GM23338 (cell line): ENCODE measurements around the gene FAM174C. TPM values are rescaled to one million over a fixed set of nuclear protein-coding genes. Genes with fewer than 3 reads are reported as not detected.

Experiments used
- ATAC-seq: fragments of 200-7000 bp; cut with Tn5 transposase; 3 replicates; pipeline ENCODE4 v1.9.1; 2020
- DNase-seq: peaks from one replicate; pipeline ENCODE4 v3.0.0-alpha.2; 2015; ENCODE audit warnings: low spot score
- H2AFZ ChIP-seq: fragments of 200-600 bp; sonication (generic); 2 replicates; pipeline ENCODE4 v1.8.0; 2016; ENCODE audit warnings: antibody characterized with exemption, mild to moderate bottlenecking, moderate library complexity
- H3F3A ChIP-seq: fragments of 200-600 bp; sonication (generic); replicated peaks from 2 replicates; pipeline ENCODE4 v1.8.0; 2017; ENCODE audit warnings: antibody characterized with exemption, mixed run types, low read depth
- H3K27ac ChIP-seq: fragments of 200-600 bp; sonication (generic); 2 replicates; pipeline ENCODE4 v1.6.1; 2016; ENCODE audit warnings: low read depth
- H3K27me3 ChIP-seq: fragments of 200-600 bp; sonication (generic); 2 replicates; pipeline ENCODE4 v1.8.0; 2016; ENCODE audit warnings: mild to moderate bottlenecking, mixed run types, moderate library complexity; ENCODE audit not compliant: insufficient read depth
- H3K36me3 ChIP-seq: fragments of 200-600 bp; sonication (generic); 2 replicates; pipeline ENCODE4 v1.8.0; 2016; ENCODE audit warnings: mild to moderate bottlenecking; ENCODE audit not compliant: insufficient read depth
- H3K4me1 ChIP-seq: fragments of 200-600 bp; sonication (generic); 2 replicates; pipeline ENCODE4 v1.8.0; 2016; ENCODE audit warnings: mild to moderate bottlenecking, moderate library complexity; ENCODE audit not compliant: insufficient read depth
- H3K4me2 ChIP-seq: fragments of 200-600 bp; sonication (generic); 2 replicates; pipeline ENCODE4 v1.7.1; 2017; ENCODE audit warnings: mixed run types
- H3K4me3 ChIP-seq: fragments of 200-600 bp; sonication (generic); 2 replicates; pipeline ENCODE4 v1.6.1; 2016; ENCODE audit warnings: mixed run types
- H3K79me2 ChIP-seq: fragments of 200-600 bp; sonication (generic); replicated peaks from 2 replicates; pipeline ENCODE4 v1.8.0; 2017; ENCODE audit warnings: mild to moderate bottlenecking; ENCODE audit not compliant: insufficient read depth
- H3K9me2 ChIP-seq: fragments of 200-600 bp; sonication (generic); 2 replicates; pipeline ENCODE4 v1.8.0; 2017; ENCODE audit not compliant: insufficient read depth
- H4K20me1 ChIP-seq: fragments of 200-600 bp; sonication (generic); replicated peaks from 2 replicates; pipeline ENCODE4 v1.8.0; 2017; ENCODE audit warnings: mild to moderate bottlenecking; ENCODE audit not compliant: insufficient read depth
- H3K27ac Mint-ChIP-seq: 2 replicates; pipeline ENCODE4 v1.8.0; 2020; ENCODE audit warnings: inconsistent platforms, mild to moderate bottlenecking, moderate library complexity, mixed read lengths
- H3K27me3 Mint-ChIP-seq: 3 replicates; pipeline ENCODE4 v1.8.0; 2022; ENCODE audit warnings: low read depth, mild to moderate bottlenecking, moderate library complexity, mixed read lengths, inconsistent platforms; ENCODE audit not compliant: insufficient read depth, poor library complexity
- H3K36me3 Mint-ChIP-seq: 3 replicates; pipeline ENCODE4 v1.8.0; 2021; ENCODE audit warnings: low read depth, mild to moderate bottlenecking, inconsistent platforms, moderate library complexity, mixed read lengths
- H3K4me1 Mint-ChIP-seq: 3 replicates; pipeline ENCODE4 v1.8.0; 2020; ENCODE audit warnings: mild to moderate bottlenecking, inconsistent platforms, mixed read lengths
- H3K4me3 Mint-ChIP-seq: 3 replicates; pipeline ENCODE4 v1.8.0; 2021; ENCODE audit warnings: moderate library complexity, mild to moderate bottlenecking, inconsistent platforms, mixed read lengths
- H3K9me3 Mint-ChIP-seq: 3 replicates; pipeline ENCODE4 v1.8.0; 2020; ENCODE audit warnings: moderate library complexity, mild to moderate bottlenecking, inconsistent platforms, mixed read lengths
- CREB1 ChIP-seq: fragments of 250-450 bp; sonication (Bioruptor Pico); IDR thresholded peaks from 2 replicates; pipeline ENCODE4 v1.5.0; 2020; ENCODE audit warnings: low read depth, mild to moderate bottlenecking, moderate library complexity
- EZH2 ChIP-seq: fragments of 200-600 bp; sonication (generic); IDR thresholded peaks from one replicate; pipeline ENCODE4 v1.8.0; 2017; ENCODE audit warnings: antibody characterized with exemption, mild to moderate bottlenecking, low read depth; ENCODE audit not compliant: unreplicated experiment
- EZH2phosphoT487 ChIP-seq: fragments of 200-600 bp; sonication (generic); IDR thresholded peaks from one replicate; pipeline ENCODE4 v1.8.1; 2018; ENCODE audit warnings: antibody characterized with exemption; ENCODE audit not compliant: unreplicated experiment
- JUNB ChIP-seq: IDR thresholded peaks from one replicate; pipeline ENCODE4 v1.6.1; 2016; ENCODE audit warnings: antibody characterized with exemption; ENCODE audit not compliant: unreplicated experiment
- NANOG ChIP-seq: IDR thresholded peaks from 2 replicates; pipeline ENCODE4 v1.6.1; 2016; ENCODE audit warnings: antibody characterized with exemption, borderline replicate concordance
- POLR2AphosphoS5 ChIP-seq: IDR thresholded peaks from 2 replicates; pipeline ENCODE4 v1.6.1; 2016; ENCODE audit warnings: antibody characterized with exemption, low read depth
- STAT1 ChIP-seq: IDR thresholded peaks from one replicate; pipeline ENCODE4 v1.6.1; 2016; ENCODE audit warnings: antibody characterized with exemption; ENCODE audit not compliant: unreplicated experiment
- ZNF114 ChIP-seq: fragments of 250-450 bp; sonication (Bioruptor Pico); IDR thresholded peaks from 2 replicates; pipeline ENCODE4 v1.5.0; 2020; ENCODE audit warnings: mild to moderate bottlenecking, moderate library complexity
- ZNF331 ChIP-seq: fragments of 250-450 bp; sonication (Bioruptor Pico); IDR thresholded peaks from 2 replicates; pipeline ENCODE4 v1.5.0; 2020; ENCODE audit warnings: low read depth, mild to moderate bottlenecking, moderate library complexity
- polyA plus RNA-seq: library from polyadenylated mRNA; unstranded; fragments of >200 nt; fragmentation: Nextera tagmentation; extraction: Ambion mirVana; gene quantifications from 2 replicates; pipeline ENCODE4 v1.2.1, GENCODE V29; 2016
- total RNA-seq: library from RNA; depleted of rRNA; stranded (reverse); fragments of >200 nt; shearing (Covaris generic); gene quantifications from 2 replicates; pipeline ENCODE4 v1.2.3, GENCODE V29; 2014
- TF ChIP-seq, protein P1 (sequence below), 2 experiments: fragments of 200-600 bp in 1 of 2; sonication (generic) in 1 of 2; conservative IDR thresholded peaks; 2 replicates each; pipeline versions ENCODE4 v1.5.1 to v1.6.1; 2016 to 2017; ENCODE audit warnings: antibody characterized with exemption in 2 of 2, low read depth in 2 of 2, mild to moderate bottlenecking in 2 of 2, moderate library complexity in 1 of 2
- TF ChIP-seq, protein P2 (sequence below): IDR thresholded peaks from 2 replicates; pipeline ENCODE4 v1.6.1; 2016; ENCODE audit warnings: antibody characterized with exemption
- TF ChIP-seq, protein P3 (sequence below): IDR thresholded peaks from one replicate; pipeline ENCODE4 v1.6.1; 2018; ENCODE audit warnings: antibody characterized with exemption; ENCODE audit not compliant: unreplicated experiment

Gene FAM174C
- total and polyA plus RNA-seq, 2 experiments from 2014 or later = 60.4 to 68.0 TPM

DNA sequence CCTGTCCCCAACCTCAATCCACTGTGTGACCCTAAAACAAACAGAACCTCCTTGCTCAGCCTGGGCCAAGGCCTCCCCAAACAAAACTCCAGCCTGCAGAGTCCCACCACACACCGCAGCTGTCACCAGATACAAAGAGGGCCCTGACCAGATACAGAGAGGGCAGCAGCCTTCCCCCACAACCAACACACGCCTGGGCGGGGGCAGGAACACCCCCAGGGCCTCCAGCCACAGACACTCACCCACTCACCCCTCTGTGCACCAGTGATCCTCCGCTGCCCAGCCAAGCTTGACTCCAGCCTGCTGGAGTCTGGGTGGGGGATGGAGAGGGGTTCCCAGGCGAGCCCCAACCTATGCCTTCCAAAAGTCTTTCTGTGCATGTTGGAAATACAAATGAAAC, 12.1 kb upstream of the FAM174C start (continued):
- TF ChIP-seq ZNF114 (CRISPR knock-in tag) = no peak
- TF ChIP-seq, protein P1, sequence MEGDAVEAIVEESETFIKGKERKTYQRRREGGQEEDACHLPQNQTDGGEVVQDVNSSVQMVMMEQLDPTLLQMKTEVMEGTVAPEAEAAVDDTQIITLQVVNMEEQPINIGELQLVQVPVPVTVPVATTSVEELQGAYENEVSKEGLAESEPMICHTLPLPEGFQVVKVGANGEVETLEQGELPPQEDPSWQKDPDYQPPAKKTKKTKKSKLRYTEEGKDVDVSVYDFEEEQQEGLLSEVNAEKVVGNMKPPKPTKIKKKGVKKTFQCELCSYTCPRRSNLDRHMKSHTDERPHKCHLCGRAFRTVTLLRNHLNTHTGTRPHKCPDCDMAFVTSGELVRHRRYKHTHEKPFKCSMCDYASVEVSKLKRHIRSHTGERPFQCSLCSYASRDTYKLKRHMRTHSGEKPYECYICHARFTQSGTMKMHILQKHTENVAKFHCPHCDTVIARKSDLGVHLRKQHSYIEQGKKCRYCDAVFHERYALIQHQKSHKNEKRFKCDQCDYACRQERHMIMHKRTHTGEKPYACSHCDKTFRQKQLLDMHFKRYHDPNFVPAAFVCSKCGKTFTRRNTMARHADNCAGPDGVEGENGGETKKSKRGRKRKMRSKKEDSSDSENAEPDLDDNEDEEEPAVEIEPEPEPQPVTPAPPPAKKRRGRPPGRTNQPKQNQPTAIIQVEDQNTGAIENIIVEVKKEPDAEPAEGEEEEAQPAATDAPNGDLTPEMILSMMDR (conservative IDR thresholded peaks at IDR 0.05; ENCODE audit: low read depth in 2 of 2) = no peak
- TF ChIP-seq NANOG = no peak
- TF ChIP-seq, protein P2, sequence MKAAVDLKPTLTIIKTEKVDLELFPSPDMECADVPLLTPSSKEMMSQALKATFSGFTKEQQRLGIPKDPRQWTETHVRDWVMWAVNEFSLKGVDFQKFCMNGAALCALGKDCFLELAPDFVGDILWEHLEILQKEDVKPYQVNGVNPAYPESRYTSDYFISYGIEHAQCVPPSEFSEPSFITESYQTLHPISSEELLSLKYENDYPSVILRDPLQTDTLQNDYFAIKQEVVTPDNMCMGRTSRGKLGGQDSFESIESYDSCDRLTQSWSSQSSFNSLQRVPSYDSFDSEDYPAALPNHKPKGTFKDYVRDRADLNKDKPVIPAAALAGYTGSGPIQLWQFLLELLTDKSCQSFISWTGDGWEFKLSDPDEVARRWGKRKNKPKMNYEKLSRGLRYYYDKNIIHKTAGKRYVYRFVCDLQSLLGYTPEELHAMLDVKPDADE = no peak
- no peak for TF ChIP-seq ZNF331 (CRISPR knock-in tag)
- no peak for TF ChIP-seq JUNB
- TF ChIP-seq CREB1 = no peak
- no peak for TF ChIP-seq POLR2AphosphoS5
- TF ChIP-seq, protein P3, sequence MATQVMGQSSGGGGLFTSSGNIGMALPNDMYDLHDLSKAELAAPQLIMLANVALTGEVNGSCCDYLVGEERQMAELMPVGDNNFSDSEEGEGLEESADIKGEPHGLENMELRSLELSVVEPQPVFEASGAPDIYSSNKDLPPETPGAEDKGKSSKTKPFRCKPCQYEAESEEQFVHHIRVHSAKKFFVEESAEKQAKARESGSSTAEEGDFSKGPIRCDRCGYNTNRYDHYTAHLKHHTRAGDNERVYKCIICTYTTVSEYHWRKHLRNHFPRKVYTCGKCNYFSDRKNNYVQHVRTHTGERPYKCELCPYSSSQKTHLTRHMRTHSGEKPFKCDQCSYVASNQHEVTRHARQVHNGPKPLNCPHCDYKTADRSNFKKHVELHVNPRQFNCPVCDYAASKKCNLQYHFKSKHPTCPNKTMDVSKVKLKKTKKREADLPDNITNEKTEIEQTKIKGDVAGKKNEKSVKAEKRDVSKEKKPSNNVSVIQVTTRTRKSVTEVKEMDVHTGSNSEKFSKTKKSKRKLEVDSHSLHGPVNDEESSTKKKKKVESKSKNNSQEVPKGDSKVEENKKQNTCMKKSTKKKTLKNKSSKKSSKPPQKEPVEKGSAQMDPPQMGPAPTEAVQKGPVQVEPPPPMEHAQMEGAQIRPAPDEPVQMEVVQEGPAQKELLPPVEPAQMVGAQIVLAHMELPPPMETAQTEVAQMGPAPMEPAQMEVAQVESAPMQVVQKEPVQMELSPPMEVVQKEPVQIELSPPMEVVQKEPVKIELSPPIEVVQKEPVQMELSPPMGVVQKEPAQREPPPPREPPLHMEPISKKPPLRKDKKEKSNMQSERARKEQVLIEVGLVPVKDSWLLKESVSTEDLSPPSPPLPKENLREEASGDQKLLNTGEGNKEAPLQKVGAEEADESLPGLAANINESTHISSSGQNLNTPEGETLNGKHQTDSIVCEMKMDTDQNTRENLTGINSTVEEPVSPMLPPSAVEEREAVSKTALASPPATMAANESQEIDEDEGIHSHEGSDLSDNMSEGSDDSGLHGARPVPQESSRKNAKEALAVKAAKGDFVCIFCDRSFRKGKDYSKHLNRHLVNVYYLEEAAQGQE = no peak

DNA sequence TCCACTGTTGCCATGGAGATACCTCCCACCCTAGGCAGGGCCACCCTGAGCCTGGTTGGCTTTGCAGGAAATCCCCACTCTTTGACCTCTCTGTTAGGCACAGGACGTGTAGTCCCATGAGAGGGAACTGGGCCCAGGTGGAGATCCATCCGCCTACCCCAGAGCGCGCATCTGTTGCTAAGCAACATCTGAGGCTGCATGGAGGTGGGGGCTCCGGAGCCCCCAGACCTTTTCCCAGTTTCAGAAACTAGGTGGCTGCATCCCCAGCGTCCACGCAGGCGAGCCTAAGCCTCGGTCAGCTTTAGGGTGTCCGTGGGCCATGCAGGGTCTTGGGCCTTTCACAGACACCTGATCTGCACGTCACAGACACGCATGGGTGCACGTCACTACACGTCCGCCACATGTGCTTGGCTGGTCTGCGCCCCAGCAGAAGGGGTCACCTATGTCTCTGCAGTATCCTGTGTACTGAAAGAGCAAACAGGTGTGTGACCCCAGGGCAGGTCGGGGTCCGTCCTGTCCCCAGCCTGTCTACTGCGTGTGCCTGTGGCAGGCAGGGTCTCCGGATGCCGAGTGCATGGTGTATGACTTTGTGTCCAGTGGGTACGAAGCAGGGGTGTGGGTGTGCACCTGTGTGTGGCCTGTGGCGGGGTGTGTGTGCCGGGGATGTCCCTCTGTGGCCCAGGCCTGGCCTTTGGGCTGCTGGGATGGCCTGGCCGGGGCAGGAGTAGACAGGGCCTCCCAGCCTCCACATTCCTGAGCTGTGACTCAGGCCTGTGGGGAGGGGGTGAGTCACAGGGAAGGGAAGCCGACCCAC, 10.3 kb upstream of the FAM174C start:
- ATAC-seq (peak; percentile 9), DNase-seq (peak; percentile 87)
- 0 out of 2 replicates have a peak, but pooled peaks cover 4% of the 10 kb centered on the region for H4K20me1 ChIP-seq
- H2AFZ ChIP-seq = no peak overlapping the region
- peaks cover 46% of the 10 kb centered on the region for H3K27me3 Mint-ChIP-seq
- peaks cover 10% of the 10 kb centered on the region; the same call in 1 of the 2 replicates for H3K27me3 ChIP-seq
- no peaks in the 10 kb centered on the region for H3K36me3 ChIP-seq
- peak overlapping the region; percentile 96 for H3K27ac Mint-ChIP-seq
- peaks cover 46% of the 10 kb centered on the region for H3K4me1 ChIP-seq
- H3K79me2 ChIP-seq = peaks cover 9% of the 10 kb centered on the region
- peak overlapping the region; percentile 71 for H3K4me2 ChIP-seq
- H3F3A ChIP-seq = peaks cover 40% of the 10 kb centered on the region
- peak overlapping the region; percentile 52 for H3K4me3 Mint-ChIP-seq
- H3K27ac ChIP-seq = no peak overlapping the region
- no peaks in the 10 kb centered on the region for H3K9me2 ChIP-seq
- H3K36me3 Mint-ChIP-seq = peaks cover 13% of the 10 kb centered on the region
- peaks cover 49% of the 10 kb centered on the region for H3K4me1 Mint-ChIP-seq
- peak overlapping the region; percentile 43; the same call in 1 of the 2 replicates for H3K4me3 ChIP-seq
- H3K9me3 Mint-ChIP-seq = peaks cover 2% of the 10 kb centered on the region
- no peak for TF ChIP-seq EZH2phosphoT487
- TF ChIP-seq, protein P3 = no peak
- TF ChIP-seq, protein P1 (conservative IDR thresholded peaks at IDR 0.05; ENCODE audit: low read depth in 2 of 2) = no peak
- peak; percentile 43 for TF ChIP-seq JUNB
- TF ChIP-seq EZH2 = no peak
- no peak; the same call in 1 of the 2 replicates for TF ChIP-seq POLR2AphosphoS5
- TF ChIP-seq STAT1 = no peak
